Head of caudate nucleus (tissue), 42 donors: ENCODE data around the gene PTPRM.

Experiments used
- DNase-seq, 42 donors: peaks; one replicate each; pipeline versions ENCODE4 v3.0.0 to v3.0.0-alpha.2; 2020 to 2021; ENCODE audit warnings: mixed read lengths in 7 of 42
- intact Hi-C: fragments of 100-400 bp; cut with DNase I; formaldehyde crosslinking; loops from one replicate; pipeline ENCODE4 v1.15.0; 2022

PTPRM gene

GRCh38 chr18:7645756-7646155 is 78.6 kb downstream of the PTPRM start:
- DNase-seq = no peak
- intact Hi-C loops = no loop called here

- intact Hi-C loops = no loop called here
- no peak for DNase-seq
Measured at GRCh38 chr18:7646174-7646886, 79.2 kb downstream of the PTPRM start.

- intact Hi-C loops = no loop called here
- DNase-seq = no peak
Measured at GRCh38 chr18:7647500-7647899, 80.4 kb downstream of the PTPRM start.

- DNase-seq = no peak
- intact Hi-C loops = no loop called here
Measured at GRCh38 chr18:7657050-7657449, 89.9 kb downstream of the PTPRM start.

- intact Hi-C loops = no loop called here
- no peak for DNase-seq
Measured at GRCh38 chr18:7657937-7658336, 90.8 kb downstream of the PTPRM start.

- intact Hi-C loops = no loop called here
- DNase-seq = no peak
Measured at GRCh38 chr18:7658701-7659100, 91.6 kb downstream of the PTPRM start.

- intact Hi-C loops = no loop called here
- DNase-seq = no peak
Measured at GRCh38 chr18:7661207-7661606, 94.1 kb downstream of the PTPRM start.

GRCh38 chr18:7662866-7663265 is 95.8 kb downstream of the PTPRM start:
- DNase-seq = no peak
- intact Hi-C loops = no loop called here

GRCh38 chr18:7663366-7664312 is 96.5 kb downstream of the PTPRM start:
- intact Hi-C loops = no loop called here
- DNase-seq = no peak

GRCh38 chr18:7666195-7666776 is 99.2 kb downstream of the PTPRM start:
- intact Hi-C loops = no loop called here
- DNase-seq = no peak

GRCh38 chr18:7668392-7668791 is 101.3 kb downstream of the PTPRM start:
- intact Hi-C loops = no loop called here
- no peak for DNase-seq

- no peak for DNase-seq
- intact Hi-C loops = no loop called here
Measured at GRCh38 chr18:7669361-7669760, 102.2 kb downstream of the PTPRM start.

- intact Hi-C loops = no loop called here
- no peak for DNase-seq
Measured at GRCh38 chr18:7671105-7671504, 104.0 kb downstream of the PTPRM start.

GRCh38 chr18:7676253-7676873 is 109.2 kb downstream of the PTPRM start:
- intact Hi-C loops = no loop called here
- DNase-seq = no peak

- intact Hi-C loops = no loop called here
- DNase-seq = no peak
Measured at GRCh38 chr18:7677001-7677400, 109.9 kb downstream of the PTPRM start.

- intact Hi-C loops = no loop called here
- no peak for DNase-seq
Measured at GRCh38 chr18:7677424-7677823, 110.3 kb downstream of the PTPRM start.

- DNase-seq = no peak
- intact Hi-C loops = no loop called here
Measured at GRCh38 chr18:7678389-7678788, 111.3 kb downstream of the PTPRM start.

GRCh38 chr18:7678801-7679200 is 111.7 kb downstream of the PTPRM start:
- no peak for DNase-seq

GRCh38 chr18:7681298-7681697 is 114.2 kb downstream of the PTPRM start:
- intact Hi-C loops = no loop called here
- no peak for DNase-seq

More at GRCh38 chr18:7678801-7679200, 111.7 kb downstream of the PTPRM start:
- intact Hi-C loops = no loop called here

GRCh38 chr18:7682321-7682720 is 115.2 kb downstream of the PTPRM start:
- no peak for DNase-seq
- intact Hi-C loops = no loop called here
